ENCODE results near the gene OGFRL1.
A peak's percentile ranks its signal among the peaks of the same experiment; 100 is the strongest.

The OGFRL1 gene

GRCh38 chr6:71287926-71288227, 734 bp upstream of the OGFRL1 start:
- DNase-seq, result no peak

DNA sequence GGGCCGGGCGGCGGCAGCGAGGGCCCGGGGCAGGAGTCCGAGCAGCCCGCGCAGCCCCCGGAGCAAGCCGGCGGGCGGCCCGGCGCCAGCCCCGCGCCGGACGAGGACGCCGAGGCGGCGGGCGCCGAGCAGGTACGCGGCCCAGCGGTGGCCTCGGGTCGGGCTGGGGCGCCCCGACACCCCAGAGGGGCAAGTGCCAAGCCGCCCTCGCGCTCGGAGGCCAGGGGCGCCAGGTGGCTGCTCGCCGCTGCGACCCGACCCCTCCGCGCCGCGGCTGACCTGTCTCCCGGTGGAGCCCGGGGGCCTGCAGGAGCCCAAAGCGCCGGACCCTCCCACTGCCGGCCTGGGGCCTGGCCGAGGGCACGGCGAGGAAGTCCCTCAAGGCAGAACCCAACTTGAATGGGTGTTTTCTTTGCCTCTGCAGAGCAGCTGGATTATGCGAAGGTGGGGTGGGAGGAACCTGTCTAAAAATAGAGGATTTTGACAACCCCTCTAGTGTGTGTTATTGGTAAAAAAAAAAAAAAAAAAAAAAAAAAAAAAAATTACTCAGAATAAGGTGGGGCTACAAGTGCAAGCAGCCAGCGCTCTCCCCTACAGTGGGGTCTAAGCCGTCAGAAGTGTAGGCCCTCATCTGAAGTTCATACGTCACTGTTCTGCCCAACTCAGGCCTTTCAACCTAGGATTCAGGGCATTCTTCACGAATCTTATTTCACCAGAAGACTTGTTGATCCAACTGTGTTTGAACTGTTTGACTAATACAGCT, 609 bp downstream of the OGFRL1 start:
- DNase-seq, result peak; percentile 63

DNA sequence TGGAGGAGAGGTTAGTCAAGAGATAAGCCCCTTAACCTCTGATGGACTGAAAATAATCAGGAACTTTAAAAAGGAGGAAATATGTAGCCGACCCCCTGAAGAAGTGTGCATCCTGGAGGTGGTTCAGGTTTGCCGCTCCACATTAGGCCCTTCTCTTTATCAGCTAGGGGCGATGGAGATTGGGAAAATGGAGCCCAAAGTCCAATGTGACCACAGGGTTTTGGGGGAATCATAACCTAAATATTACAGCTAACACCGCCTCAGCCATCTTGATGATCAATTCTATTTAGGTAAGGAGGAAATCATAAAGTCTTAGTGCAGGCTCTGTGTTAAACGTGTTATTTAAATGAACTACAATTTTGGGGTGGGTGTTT, 1.2 kb downstream of the OGFRL1 start:
- DNase-seq, result no peak

DNA sequence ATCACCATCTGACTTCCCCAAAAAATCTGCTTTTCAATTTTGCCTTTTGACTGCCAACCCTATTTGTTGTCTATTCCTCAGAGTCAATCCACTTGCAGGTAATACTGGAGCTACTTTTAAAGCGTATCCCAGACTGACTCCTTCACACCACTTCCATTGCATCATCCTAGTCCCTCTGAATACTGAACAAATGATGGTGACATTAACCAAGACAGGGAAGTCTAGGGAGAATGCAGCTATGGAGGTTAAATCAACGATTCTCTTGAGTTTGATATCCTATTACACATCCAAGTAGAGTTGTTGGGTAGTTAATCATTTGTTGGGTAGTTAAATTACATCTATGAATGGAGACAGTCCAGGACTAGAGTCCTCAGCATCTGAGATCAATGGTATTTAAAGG, 2.0 kb downstream of the OGFRL1 start:
- no peak for DNase-seq

- no peak for DNase-seq
Measured at GRCh38 chr6:71292001-71292400, 3.4 kb downstream of the OGFRL1 start.

GRCh38 chr6:71294121-71294523, 5.5 kb downstream of the OGFRL1 start:
- no peak for DNase-seq

DNA sequence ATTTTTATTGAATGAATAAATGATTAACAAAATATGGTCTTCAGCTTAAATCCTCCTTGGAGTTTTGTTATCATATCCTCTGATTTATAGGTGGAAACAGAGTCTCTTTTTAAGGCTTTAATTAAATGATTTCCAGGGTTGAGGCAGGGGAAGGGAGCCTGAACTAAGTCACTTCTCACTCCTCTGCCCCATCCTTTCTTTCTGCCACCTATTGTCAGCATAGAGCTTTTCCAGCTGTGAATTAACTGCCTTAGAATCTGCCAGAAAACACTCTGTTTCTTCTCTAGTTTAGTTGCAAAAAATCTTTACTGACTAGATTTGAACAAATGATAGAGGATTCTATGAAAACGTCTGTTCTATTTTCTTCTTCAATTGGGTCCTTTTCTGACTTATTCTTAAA, 9.8 kb downstream of the OGFRL1 start:
- no peak for DNase-seq

GRCh38 chr6:71299541-71300470, 11.2 kb downstream of the OGFRL1 start:
- no peak for DNase-seq

DNA sequence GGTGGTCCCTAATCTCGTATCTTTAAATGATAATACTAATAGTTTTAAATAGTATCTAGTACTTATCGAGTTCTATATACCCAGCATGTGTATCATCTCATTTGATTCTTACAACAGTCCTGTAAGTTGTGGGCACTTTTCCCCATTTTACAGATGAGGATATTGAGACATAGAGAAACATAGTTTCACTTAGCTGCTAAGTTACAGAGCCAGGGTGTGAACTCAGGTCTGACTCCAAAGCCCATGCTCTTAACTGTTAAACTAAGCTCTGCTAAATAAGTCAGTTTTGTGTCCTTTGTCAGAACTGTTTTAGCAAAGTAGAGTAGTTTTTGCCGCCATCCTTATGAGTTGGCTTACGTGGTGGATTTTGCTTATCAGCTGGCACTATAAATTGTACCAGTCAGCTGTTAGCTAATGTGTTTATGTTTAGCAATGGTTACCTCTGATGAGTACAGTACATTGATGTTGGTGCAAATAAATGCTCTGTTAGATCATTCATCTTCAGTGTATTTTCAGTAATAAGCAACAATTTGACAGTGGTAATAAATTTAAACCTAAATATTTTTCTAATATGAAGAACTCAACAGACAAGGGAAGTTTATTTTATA, 12.1 kb downstream of the OGFRL1 start:
- no peak for DNase-seq

- DNase-seq, result no peak
Measured at GRCh38 chr6:71301546-71301945, 12.9 kb downstream of the OGFRL1 start.

DNA sequence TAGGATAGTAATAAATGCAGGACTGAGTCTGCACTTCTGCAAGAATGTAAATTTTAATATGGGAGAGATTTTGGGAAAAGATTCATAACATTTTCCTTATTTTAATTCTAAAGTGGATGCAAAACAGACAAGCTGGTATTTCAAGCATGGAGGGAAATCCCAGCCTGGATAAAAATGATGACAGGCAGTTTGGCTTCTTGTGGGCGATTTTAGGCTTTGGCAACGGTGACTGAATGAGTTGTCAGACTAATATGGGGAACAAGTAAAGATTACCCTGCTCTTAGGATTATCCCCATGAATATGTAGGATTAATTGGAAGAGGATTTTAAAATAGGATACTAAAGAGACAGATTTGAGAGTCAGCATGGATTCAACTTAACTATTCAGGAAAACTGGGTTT, 21.0 kb downstream of the OGFRL1 start:
- no peak for DNase-seq

DNA sequence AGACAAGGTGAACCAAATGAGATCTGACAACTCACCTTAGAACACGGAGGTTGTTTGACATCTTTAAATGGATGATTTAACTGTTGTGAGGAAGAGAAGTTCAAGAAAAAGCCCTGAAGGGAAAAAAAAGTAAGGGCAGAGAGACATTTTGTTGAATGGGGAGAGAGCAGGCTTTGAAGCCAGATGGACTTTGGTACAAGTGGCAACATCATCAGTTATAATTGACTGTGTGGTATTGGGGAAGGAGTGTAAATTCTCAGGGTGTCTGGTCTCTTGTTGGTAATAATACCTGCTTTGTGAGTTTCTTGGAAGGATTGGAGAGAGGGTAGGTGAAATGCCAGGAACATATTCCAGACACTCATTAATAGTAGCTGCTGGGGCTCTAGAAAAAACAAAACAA, 21.6 kb downstream of the OGFRL1 start:
- no peak for DNase-seq

DNA sequence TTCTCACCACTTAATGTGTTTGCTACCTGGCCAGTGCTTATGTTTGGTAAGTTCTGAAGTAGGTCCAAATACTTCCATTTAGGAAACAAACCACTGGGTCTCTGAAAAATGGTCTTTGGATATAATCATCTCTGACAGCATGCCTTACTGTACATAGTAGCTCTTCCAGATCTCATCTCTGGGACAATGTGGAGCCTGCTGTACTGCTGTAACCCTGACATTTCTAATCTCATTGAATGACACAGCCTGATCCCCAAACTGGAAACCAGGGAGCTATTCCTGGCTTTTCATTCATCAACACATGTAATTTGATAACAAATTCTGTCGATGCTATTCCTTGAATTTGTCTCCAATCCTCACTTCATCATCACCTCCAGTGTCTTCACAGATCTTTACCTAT, 23.5 kb downstream of the OGFRL1 start:
- no peak for DNase-seq

GRCh38 chr6:71317441-71317840, 28.8 kb downstream of the OGFRL1 start:
- DNase-seq, result no peak

DNA sequence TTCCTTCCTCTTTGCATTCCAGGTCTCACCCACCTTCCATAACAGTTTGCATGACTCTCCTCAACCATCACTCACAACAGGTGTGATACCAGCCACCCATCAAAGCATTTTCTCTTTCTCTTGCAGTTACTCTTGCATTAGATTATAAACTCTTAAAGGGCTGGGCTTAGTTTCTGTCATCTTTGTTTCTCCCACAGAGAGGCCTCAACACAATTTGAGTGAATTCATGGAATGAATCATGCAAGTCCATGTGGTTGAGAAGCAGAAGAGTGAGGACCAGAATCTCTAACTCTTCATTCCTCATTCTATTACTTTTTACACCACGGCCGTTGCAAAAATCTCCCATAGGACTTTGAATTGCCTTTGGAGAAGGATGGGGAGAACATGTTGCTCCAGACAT, 31.4 kb downstream of the OGFRL1 start:
- DNase-seq, result no peak

DNA sequence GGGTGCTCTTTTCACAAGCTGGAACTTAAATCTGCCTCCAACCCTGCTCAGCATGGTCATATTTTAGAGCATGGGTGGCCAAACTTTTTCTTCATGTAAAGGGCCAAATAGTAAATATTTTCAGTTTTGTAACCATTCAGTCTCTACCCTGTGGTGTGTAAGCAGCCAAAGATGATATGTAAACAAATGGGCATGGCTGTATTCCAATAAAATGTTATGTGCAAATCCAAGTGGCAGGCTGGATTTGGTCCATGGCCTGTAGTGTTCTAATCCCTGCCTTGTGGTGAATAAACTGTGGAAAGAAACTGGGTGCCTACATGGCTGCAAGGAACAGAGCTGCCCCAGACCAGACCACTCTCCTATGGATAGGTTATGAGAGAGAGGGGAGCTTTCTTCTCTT, 32.7 kb downstream of the OGFRL1 start:
- no peak for DNase-seq

DNA sequence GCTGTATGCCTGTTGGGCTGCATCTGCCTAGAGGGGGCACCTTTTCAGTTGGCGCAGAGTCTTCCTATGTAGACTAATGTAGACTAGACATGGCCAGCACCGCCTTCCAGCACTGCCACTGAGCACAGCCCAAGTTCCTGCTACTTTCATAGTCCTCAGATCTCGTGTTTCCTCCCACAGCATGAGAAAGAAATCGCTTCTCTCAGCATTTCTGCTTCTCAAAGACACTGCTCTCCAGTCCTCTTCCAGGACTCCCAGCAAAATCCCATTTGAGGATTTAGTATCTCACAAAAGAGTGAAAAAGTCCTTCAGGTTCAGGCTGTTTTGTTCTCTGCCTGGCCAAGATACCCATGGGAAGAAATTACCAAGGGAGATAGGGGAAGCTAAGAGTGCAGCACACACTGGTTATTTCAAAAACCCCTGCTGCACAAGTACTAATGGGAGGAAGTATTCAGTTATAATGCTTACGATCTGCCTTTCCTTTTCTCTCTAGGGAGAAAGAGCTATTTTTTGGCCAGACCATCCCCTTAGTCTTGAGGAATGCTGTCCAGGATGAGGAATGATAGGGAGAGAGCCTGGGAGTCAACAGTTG, 35.7 kb downstream of the OGFRL1 start:
- DNase-seq, result no peak

DNA sequence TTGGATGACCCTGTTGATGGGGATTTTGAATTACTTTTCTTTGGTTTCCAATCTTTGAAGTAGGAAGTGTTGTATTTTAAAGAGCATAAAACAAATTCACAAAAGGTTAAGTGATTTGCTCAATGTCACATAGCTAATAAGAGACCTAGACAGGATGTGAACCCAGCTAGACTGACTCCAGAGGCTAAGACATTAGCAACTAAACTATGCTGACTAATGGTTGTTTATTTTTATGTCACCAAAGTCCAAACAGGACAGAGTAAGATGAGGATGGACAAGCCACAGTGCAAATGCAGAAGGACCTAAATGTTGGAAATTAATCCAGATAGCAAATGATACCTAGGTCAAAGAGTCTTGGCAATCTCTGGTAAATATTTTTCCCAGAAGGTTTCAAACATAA, 38.0 kb downstream of the OGFRL1 start:
- no peak for DNase-seq

- no peak for DNase-seq
Measured at GRCh38 chr6:71330501-71330900, 41.9 kb downstream of the OGFRL1 start.

GRCh38 chr6:71332012-71332411, 43.4 kb downstream of the OGFRL1 start:
- DNase-seq, result no peak

DNA sequence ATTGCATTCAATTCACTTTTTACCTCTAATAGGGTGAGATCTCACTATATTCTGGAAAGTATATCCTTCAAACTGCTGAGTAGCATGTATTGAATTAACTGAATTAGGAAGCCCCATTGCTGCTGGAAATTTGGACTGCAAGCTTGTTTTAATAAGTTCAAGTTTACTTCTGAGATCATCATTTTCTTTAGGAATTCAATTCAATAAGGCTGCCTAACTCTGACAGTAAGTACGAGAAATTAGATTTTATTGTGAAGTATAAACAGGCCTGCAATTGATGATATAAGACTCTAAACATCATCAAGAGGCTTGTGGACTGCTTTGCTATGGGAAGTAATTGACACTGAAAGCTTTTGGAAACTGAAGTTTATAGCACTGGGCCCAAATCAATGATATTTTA, 44.4 kb downstream of the OGFRL1 start:
- no peak for DNase-seq

- no peak for DNase-seq
Measured at GRCh38 chr6:71333697-71334096, 45.1 kb downstream of the OGFRL1 start.

DNA sequence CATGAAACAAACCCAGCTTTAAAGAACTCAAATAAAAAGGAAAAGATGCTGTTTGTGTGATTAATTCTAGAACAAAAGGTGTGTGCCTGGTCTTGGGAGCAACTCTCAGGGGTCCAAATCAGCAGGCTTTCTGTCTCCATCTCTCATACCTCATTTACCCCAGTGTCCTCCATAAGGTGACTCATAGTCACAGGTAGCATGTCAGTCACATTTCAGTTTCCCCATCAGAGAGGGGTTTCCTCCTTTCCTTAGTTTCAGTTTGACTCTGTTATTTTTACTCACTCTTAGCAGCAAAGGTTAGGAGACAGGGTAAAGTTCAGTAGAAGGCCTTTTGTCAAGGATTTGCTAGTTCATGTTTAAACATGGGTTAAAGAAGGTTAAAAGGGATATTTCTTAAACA, 46.2 kb downstream of the OGFRL1 start:
- DNase-seq, result no peak

- DNase-seq, result no peak
Measured at GRCh38 chr6:71335544-71335943, 46.9 kb downstream of the OGFRL1 start.

All from hematopoietic multipotent progenitor cell treated with erythropoietin and hydrocortisone succinate and interleukin-3 and kit ligand, for 6 days (in vitro differentiated cells).